PC-9 (cell line): ENCODE data around the gene AKR1B15. TPM values are rescaled to one million over a fixed set of nuclear protein-coding genes. Genes with fewer than 3 reads are reported as not detected.
"Not testable (repeated sequence)": the region's sequence is repeated elsewhere in the genome, so short reads cannot be mapped to it uniquely, and the experiment has no call there.

Experiments
- BruUV-seq: library from RNA; stranded (reverse); fragments of 400-500 nt; replicated peaks from 2 replicates; lab custom pipeline; 2021; lab: Mats Ljungman, UMichigan
- CTCF ChIA-PET: fragments of 300-600 bp; sonication (Branson Sonifier 250); formaldehyde crosslinking; loops from one replicate; lab custom pipeline; 2022; ENCODE audit warnings: antibody characterized with exemption; lab: Charles Lee
- POLR2A ChIA-PET: fragments of 300-600 bp; sonication (Branson Sonifier 250); formaldehyde crosslinking; loops from one replicate; lab custom pipeline; 2022; ENCODE audit warnings: antibody characterized with exemption; ENCODE audit not compliant: unreplicated experiment; lab: Charles Lee
- DNase-seq, 2 experiments: peaks; one replicate each; pipeline versions ENCODE4 v3.0.0 to v3.0.0-alpha.2; 2015 to 2022; ENCODE audit warnings: mixed read lengths in 1 of 2
- H2AFZ ChIP-seq: fragments of 200-600 bp; sonication (generic); 2 replicates; pipeline ENCODE4 v1.8.1; 2017; ENCODE audit warnings: antibody characterized with exemption
- H3F3A ChIP-seq: fragments of 200-600 bp; sonication (generic); 2 replicates; pipeline ENCODE4 v1.8.1; 2017; ENCODE audit warnings: antibody characterized with exemption, mild to moderate bottlenecking, low read depth; ENCODE audit not compliant: insufficient read depth
- H3K27ac ChIP-seq: fragments of 200-600 bp; sonication (generic); 2 replicates; pipeline ENCODE4 v1.6.1; 2016; ENCODE audit warnings: mixed run types
- H3K27me3 ChIP-seq: fragments of 200-600 bp; sonication (generic); 2 replicates; pipeline ENCODE4 v1.6.1; 2016; ENCODE audit warnings: low read depth, mixed run types; ENCODE audit not compliant: insufficient read depth
- H3K36me3 ChIP-seq: fragments of 200-600 bp; sonication (generic); 2 replicates; pipeline ENCODE4 v1.6.1; 2016; ENCODE audit warnings: low read depth, mixed run types
- H3K4me1 ChIP-seq: fragments of 200-600 bp; sonication (generic); replicated peaks from 2 replicates; pipeline ENCODE4 v1.6.1; 2016; ENCODE audit warnings: mixed run types; ENCODE audit not compliant: insufficient read depth
- H3K4me2 ChIP-seq: fragments of 200-600 bp; sonication (generic); 2 replicates; pipeline ENCODE4 v1.6.1; 2017; ENCODE audit warnings: mixed run types
- H3K4me3 ChIP-seq: fragments of 200-600 bp; sonication (generic); 2 replicates; pipeline ENCODE4 v1.6.1; 2016; ENCODE audit warnings: mixed run types
- H3K79me2 ChIP-seq: fragments of 200-600 bp; sonication (generic); 2 replicates; pipeline ENCODE4 v1.6.1; 2017; ENCODE audit warnings: low read depth, mixed run types
- H3K9me2 ChIP-seq: fragments of 200-600 bp; sonication (generic); 2 replicates; pipeline ENCODE4 v1.8.1; 2017; ENCODE audit warnings: mild to moderate bottlenecking; ENCODE audit not compliant: insufficient read depth
- H3K9me3 ChIP-seq: fragments of 200-600 bp; sonication (generic); 2 replicates; pipeline ENCODE4 v1.8.1; 2016; ENCODE audit warnings: low read depth; ENCODE audit not compliant: insufficient read depth
- H4K20me1 ChIP-seq: fragments of 200-600 bp; sonication (generic); 2 replicates; pipeline ENCODE4 v1.8.1; 2017; ENCODE audit not compliant: insufficient read depth
- CTCF ChIP-seq: fragments of 200-600 bp; sonication (generic); conservative IDR thresholded peaks from 2 replicates; pipeline ENCODE4 v1.6.1; 2017; ENCODE audit warnings: mixed run types, antibody characterized with exemption, mild to moderate bottlenecking, moderate library complexity
- EZH2 ChIP-seq: fragments of 200-600 bp; sonication (generic); IDR thresholded peaks from 2 replicates; pipeline ENCODE4 v1.8.0; 2017; ENCODE audit warnings: antibody characterized with exemption, low read depth
- intact Hi-C: fragments of 100-400 bp; cut with micrococcal nuclease; formaldehyde crosslinking; loops from one replicate; pipeline ENCODE4 v1.10.0; 2022; ENCODE audit not compliant: unreplicated experiment
- total RNA-seq: library from RNA; stranded (reverse); gene quantifications from 2 replicates; pipeline ENCODE4 v1.2.3, GENCODE V29; 2021

Gene AKR1B15
- total RNA-seq, 1 experiment from 2014 or later: 3.4 TPM

DNA sequence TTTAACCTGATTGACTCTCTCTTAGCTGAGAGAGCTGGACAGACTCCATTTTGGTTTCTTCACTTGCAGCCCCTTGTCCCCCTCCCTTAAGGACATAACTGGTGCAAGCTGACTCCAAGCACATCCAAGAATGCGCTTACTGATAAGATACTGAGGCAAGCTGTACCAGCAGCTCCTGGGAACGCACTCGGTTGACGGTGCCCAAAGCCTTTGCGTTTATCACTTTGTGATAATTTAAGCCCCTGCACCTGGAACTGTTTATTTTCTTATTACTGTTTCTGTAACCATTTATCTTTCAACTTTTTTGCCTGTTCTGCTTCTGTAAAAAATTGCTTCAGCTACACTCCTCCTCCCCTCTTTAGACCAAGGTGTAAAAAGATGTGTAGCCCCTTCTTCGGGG lies 8.5 kb downstream of the AKR1B15 start:
- peaks cover under 1% of the 10 kb centered on the region; the same call in 1 of the 2 replicates for H3F3A ChIP-seq
- intact Hi-C loops: no loop called here
- CTCF ChIA-PET: interaction anchor here (0.6 kb wide), 1 partner anchor 682 kb away, joined by 3 read pairs; no protein-coding TSS in a partner anchor
- no TSS peak for BruUV-seq
- no peak overlapping the region for H3K4me3 ChIP-seq
- no peaks in the 10 kb centered on the region for H3K79me2 ChIP-seq
- no peaks in the 10 kb centered on the region for H3K27me3 ChIP-seq
- peaks cover 16% of the 10 kb centered on the region for H3K9me3 ChIP-seq
- TF ChIP-seq CTCF (no peak), EZH2 (no peak)
- no peak for DNase-seq
- H3K9me2 ChIP-seq: no peaks in the 10 kb centered on the region
- peaks cover 5% of the 10 kb centered on the region for H3K4me1 ChIP-seq
- H3K36me3 ChIP-seq: peaks cover 11% of the 10 kb centered on the region; the same call in 1 of the 2 replicates
- no peaks in the 10 kb centered on the region for H4K20me1 ChIP-seq
- H3K4me2 ChIP-seq: no peak overlapping the region
- POLR2A ChIA-PET: no interaction called here
- H2AFZ ChIP-seq: no peak overlapping the region
- no peak overlapping the region for H3K27ac ChIP-seq

DNA sequence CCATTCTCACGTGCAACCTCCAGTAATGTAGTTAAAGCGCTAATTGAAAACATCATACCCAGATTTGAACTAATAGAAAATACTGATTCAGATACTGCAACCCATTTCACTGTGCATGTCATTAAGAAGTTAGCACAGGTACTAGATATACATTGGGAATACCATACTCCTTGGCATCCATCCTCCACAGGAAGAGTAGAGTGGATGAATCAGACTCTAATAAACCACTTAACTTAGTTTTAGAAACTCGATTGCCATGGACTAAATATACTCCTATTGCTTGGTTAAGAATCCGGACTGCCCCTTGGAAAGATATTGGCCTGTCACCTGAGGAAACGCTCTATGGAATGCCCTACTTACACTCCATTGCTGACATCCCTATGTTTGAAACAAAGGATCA lies 9.5 kb downstream of the AKR1B15 start:
- CTCF ChIA-PET: no interaction called here
- H3K4me1 ChIP-seq: peaks cover 14% of the 10 kb centered on the region

GRCh38 chr7:134561616-134562015 lies 12.7 kb downstream of the AKR1B15 start:
- H3K4me3 ChIP-seq, H3K9me2 ChIP-seq, H3K27me3 ChIP-seq, H3K4me2 ChIP-seq, H2AFZ ChIP-seq, H4K20me1 ChIP-seq, BruUV-seq, DNase-seq, intact Hi-C loops, H3K79me2 ChIP-seq: not testable (repeated sequence)
- Histone ChIP-seq H3K36me3 (peaks cover 17% of the 10 kb centered on the region; the same call in 1 of the 2 replicates), H3K27ac (peak overlapping the region; percentile 95), H3K4me1 (peaks cover 43% of the 10 kb centered on the region), H3K9me3 (peaks cover 44% of the 10 kb centered on the region), H3F3A (peaks cover 23% of the 10 kb centered on the region)
- CTCF ChIA-PET: interaction anchor here (1.0 to 1.3 kb wide), 2 partner anchors 10 to 32 kb away, joined by 3 to 5 read pairs; no protein-coding TSS in a partner anchor
- POLR2A ChIA-PET: interaction anchor here (0.5 to 0.6 kb wide), 2 partner anchors 11 to 599 kb away, joined by 3 to 7 read pairs; no protein-coding TSS in a partner anchor

More for the DNA sequence above, 9.5 kb downstream of the AKR1B15 start:
- H3K27ac ChIP-seq: no peak overlapping the region
- POLR2A ChIA-PET: no interaction called here
- H3K9me2 ChIP-seq: no peaks in the 10 kb centered on the region
- intact Hi-C loops: no loop called here
- no TSS peak for BruUV-seq
- peaks cover 11% of the 10 kb centered on the region; the same call in 1 of the 2 replicates for H3K36me3 ChIP-seq
- no peak overlapping the region for H3K4me3 ChIP-seq
- H4K20me1 ChIP-seq: no peaks in the 10 kb centered on the region
- TF ChIP-seq CTCF (no peak), EZH2 (no peak)
- no peak overlapping the region for H3K4me2 ChIP-seq
- H2AFZ ChIP-seq: no peak overlapping the region
- H3K79me2 ChIP-seq: no peaks in the 10 kb centered on the region
- no peaks in the 10 kb centered on the region for H3K27me3 ChIP-seq
- DNase-seq: no peak
- H3F3A ChIP-seq: peaks cover 10% of the 10 kb centered on the region
- peaks cover 18% of the 10 kb centered on the region for H3K9me3 ChIP-seq
